ENCODE results near the gene POLDIP2. TPM values are rescaled to one million over a fixed set of nuclear protein-coding genes. Genes with fewer than 3 reads are reported as not detected.

POLDIP2 gene
- total RNA-seq, 4 donors from 2014 or later, result 217 to 281 (median 237) TPM

GRCh38 chr17:28319598-28319935, 37.8 kb downstream of the POLDIP2 start:
- no peaks in the 10 kb centered on the region for H3K36me3 ChIP-seq
- H3K27me3 ChIP-seq, result no peaks in the 10 kb centered on the region
- ATAC-seq (no peak), DNase-seq (no peak)
- no peaks in the 10 kb centered on the region for H3K9me3 ChIP-seq
- intact Hi-C loops (cut with DNase I; ENCODE audit: low total_unique reads) (loop anchor here (1.0 kb wide), 2 partner anchors 16 to 38 kb away; partner anchors contain the start of genes IFT20, POLDIP2 and TNFAIP1), in situ Hi-C loops (cut with MboI; ENCODE audit: low sequenced_read_pairs in 4 of 4) (no loop called here)
- H3K4me1 ChIP-seq, result peaks cover 16 to 19% of the 10 kb centered on the region in 2 donors
- H3K27ac ChIP-seq, result peak overlapping the region; percentile 79 to 91 (median 85)
- TF ChIP-seq CTCF (IDR thresholded peaks at IDR 0.05 in 4 of 5, conservative IDR thresholded peaks at IDR 0.05 in 1 of 5) (no peak), POLR2A (IDR thresholded peaks at IDR 0.05) (no peak)
- peak overlapping the region; percentile 64 to 88 (median 71) for H3K4me3 ChIP-seq

- H3K9me3 ChIP-seq, result no peaks in the 10 kb centered on the region
- DNase-seq (peak; percentile 97), ATAC-seq (peak; percentile 97 to 99)
- in situ Hi-C loops (cut with MboI; ENCODE audit: low sequenced_read_pairs in 4 of 4), result no loop called here
- intact Hi-C loops (cut with DNase I; ENCODE audit: low total_unique reads), result loop anchor here (1.0 kb wide), 2 partner anchors 16 to 38 kb away; partner anchors contain the start of genes IFT20, POLDIP2 and TNFAIP1
- peak within 1 kb of the TSS; percentile 79 to 91 (median 85) for H3K27ac ChIP-seq
- H3K36me3 ChIP-seq, result no peaks in the 10 kb centered on the region
- H3K4me3 ChIP-seq, result peak within 1 kb of the TSS; percentile 64 to 88 (median 71)
- peaks cover 16 to 19% of the 10 kb centered on the region in 2 donors for H3K4me1 ChIP-seq
- no peaks in the 10 kb centered on the region for H3K27me3 ChIP-seq
- TF ChIP-seq CTCF (IDR thresholded peaks at IDR 0.05 in 4 of 5, conservative IDR thresholded peaks at IDR 0.05 in 1 of 5) (peak in 4 of 5 experiments; percentile 8 to 24 (median 16)), POLR2A (IDR thresholded peaks at IDR 0.05) (peak; percentile 58 to 59)
Observed at GRCh38 chr17:28318759-28319597, 38.3 kb downstream of the POLDIP2 start, which contains the start of gene TMEM97. TSS of gene TMEM97 (plus strand) at chr17:28319200. CDS start at chr17:28319240, 40 bp downstream.

- peak overlapping the region; percentile 79 to 91 (median 85) for H3K27ac ChIP-seq
Observed at GRCh38 chr17:28317966-28318758, 39.2 kb downstream of the POLDIP2 start.

More at GRCh38 chr17:28317966-28318758, 39.2 kb downstream of the POLDIP2 start:
- ATAC-seq (peak in 1 of 2 donors; percentile 2), DNase-seq (no peak)
- Histone ChIP-seq H3K9me3 (no peaks in the 10 kb centered on the region), H3K27me3 (no peaks in the 10 kb centered on the region), H3K36me3 (no peaks in the 10 kb centered on the region), H3K4me3 (peak overlapping the region; percentile 63 to 88 (median 71)), H3K4me1 (peaks cover 16 to 19% of the 10 kb centered on the region in 2 donors)
- in situ Hi-C loops (cut with MboI; ENCODE audit: low sequenced_read_pairs in 4 of 4) (no loop called here), intact Hi-C loops (cut with DNase I; ENCODE audit: low total_unique reads) (no loop called here)
- TF ChIP-seq CTCF (IDR thresholded peaks at IDR 0.05 in 4 of 5, conservative IDR thresholded peaks at IDR 0.05 in 1 of 5), result no peak
